Body of pancreas (tissue), 4 donors: ENCODE data around the gene CGNL1. TPM values are rescaled to one million over a fixed set of nuclear protein-coding genes. Genes with fewer than 3 reads are reported as not detected.

ENCODE experiments used
- ATAC-seq: fragments of 150-250 bp; one replicate; pipeline ENCODE4 v1.9.1; 2016
- DNase-seq, 4 donors: peaks; one replicate each; pipeline ENCODE4 v3.0.0-alpha.2; 2019
- H3K27ac ChIP-seq, 4 donors: fragments of 200-600 bp; sonication (generic); 1 replicate in 3 of 4; 2 replicates in 1 of 4; pipeline versions ENCODE4 v1.5.1 to v1.6.1; 2016 to 2019; ENCODE audit warnings: mild to moderate bottlenecking in 1 of 4, mixed read lengths in 1 of 4, moderate library complexity in 1 of 4
- H3K27me3 ChIP-seq, 2 donors: fragments of 200-600 bp; sonication (generic); one replicate each; pipeline ENCODE4 v1.6.0; 2016; ENCODE audit warnings: mild to moderate bottlenecking in 1 of 2
- H3K36me3 ChIP-seq, 2 donors: fragments of 200-600 bp; sonication (generic); replicated peaks in 1 of 2; 2 replicates each; pipeline ENCODE4 v1.5.1; 2016; ENCODE audit warnings: low read depth in 2 of 2; ENCODE audit not compliant: insufficient read depth in 1 of 2
- H3K4me1 ChIP-seq: fragments of 200-600 bp; sonication (generic); one replicate; pipeline ENCODE4 v1.6.0; 2016
- H3K4me3 ChIP-seq, 2 donors: fragments of 200-600 bp; sonication (generic); 1 replicate in 1 of 2; 2 replicates in 1 of 2; pipeline ENCODE4 v1.5.1; 2016 to 2019
- H3K9me3 ChIP-seq, 3 donors: fragments of 200-600 bp; sonication (generic); 1 replicate in 2 of 3; 2 replicates in 1 of 3; pipeline ENCODE4 v1.5.1; 2016
- POLR2A ChIP-seq, 3 donors: fragments of 450-650 bp; IDR thresholded peaks; one replicate each; pipeline ENCODE4 v1.6.1; 2016; ENCODE audit warnings: antibody characterized with exemption in 3 of 3, mild to moderate bottlenecking in 2 of 3
- WGBS, 2 donors: methylation state at CpG; one replicate each; pipeline ENCODE4 v1.1.5; 2017; 5-methylcytosine and 5-hydroxymethylcytosine counted together
- intact Hi-C: fragments of 100-400 bp; cut with DNase I; formaldehyde crosslinking; loops from one replicate; pipeline ENCODE4 v1.15.1; 2023
- total RNA-seq, 2 donors: library from RNA; depleted of rRNA; stranded (reverse); fragments of >200 nt; gene quantifications; one replicate each; pipeline ENCODE4 v1.1.0, GENCODE V29; 2016
- TF ChIP-seq, protein P1 (sequence below), 7 experiments: fragments of 450-650 bp in 4 of 7; fragments of 200-600 bp in 3 of 7; sonication (generic) in 3 of 7; IDR thresholded peaks; one replicate each; pipeline ENCODE4 v1.5.1; 2016 to 2019; ENCODE audit warnings: antibody characterized with exemption in 7 of 7

The CGNL1 gene, protein sequence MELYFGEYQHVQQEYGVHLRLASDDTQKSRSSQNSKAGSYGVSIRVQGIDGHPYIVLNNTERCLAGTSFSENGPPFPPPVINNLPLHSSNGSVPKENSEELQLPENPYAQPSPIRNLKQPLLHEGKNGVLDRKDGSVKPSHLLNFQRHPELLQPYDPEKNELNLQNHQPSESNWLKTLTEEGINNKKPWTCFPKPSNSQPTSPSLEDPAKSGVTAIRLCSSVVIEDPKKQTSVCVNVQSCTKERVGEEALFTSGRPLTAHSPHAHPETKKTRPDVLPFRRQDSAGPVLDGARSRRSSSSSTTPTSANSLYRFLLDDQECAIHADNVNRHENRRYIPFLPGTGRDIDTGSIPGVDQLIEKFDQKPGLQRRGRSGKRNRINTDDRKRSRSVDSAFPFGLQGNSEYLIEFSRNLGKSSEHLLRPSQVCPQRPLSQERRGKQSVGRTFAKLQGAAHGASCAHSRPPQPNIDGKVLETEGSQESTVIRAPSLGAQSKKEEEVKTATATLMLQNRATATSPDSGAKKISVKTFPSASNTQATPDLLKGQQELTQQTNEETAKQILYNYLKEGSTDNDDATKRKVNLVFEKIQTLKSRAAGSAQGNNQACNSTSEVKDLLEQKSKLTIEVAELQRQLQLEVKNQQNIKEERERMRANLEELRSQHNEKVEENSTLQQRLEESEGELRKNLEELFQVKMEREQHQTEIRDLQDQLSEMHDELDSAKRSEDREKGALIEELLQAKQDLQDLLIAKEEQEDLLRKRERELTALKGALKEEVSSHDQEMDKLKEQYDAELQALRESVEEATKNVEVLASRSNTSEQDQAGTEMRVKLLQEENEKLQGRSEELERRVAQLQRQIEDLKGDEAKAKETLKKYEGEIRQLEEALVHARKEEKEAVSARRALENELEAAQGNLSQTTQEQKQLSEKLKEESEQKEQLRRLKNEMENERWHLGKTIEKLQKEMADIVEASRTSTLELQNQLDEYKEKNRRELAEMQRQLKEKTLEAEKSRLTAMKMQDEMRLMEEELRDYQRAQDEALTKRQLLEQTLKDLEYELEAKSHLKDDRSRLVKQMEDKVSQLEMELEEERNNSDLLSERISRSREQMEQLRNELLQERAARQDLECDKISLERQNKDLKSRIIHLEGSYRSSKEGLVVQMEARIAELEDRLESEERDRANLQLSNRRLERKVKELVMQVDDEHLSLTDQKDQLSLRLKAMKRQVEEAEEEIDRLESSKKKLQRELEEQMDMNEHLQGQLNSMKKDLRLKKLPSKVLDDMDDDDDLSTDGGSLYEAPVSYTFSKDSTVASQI
- total RNA-seq, result 10 to 100 TPM; 24.7 to 30.6 TPM

DNA sequence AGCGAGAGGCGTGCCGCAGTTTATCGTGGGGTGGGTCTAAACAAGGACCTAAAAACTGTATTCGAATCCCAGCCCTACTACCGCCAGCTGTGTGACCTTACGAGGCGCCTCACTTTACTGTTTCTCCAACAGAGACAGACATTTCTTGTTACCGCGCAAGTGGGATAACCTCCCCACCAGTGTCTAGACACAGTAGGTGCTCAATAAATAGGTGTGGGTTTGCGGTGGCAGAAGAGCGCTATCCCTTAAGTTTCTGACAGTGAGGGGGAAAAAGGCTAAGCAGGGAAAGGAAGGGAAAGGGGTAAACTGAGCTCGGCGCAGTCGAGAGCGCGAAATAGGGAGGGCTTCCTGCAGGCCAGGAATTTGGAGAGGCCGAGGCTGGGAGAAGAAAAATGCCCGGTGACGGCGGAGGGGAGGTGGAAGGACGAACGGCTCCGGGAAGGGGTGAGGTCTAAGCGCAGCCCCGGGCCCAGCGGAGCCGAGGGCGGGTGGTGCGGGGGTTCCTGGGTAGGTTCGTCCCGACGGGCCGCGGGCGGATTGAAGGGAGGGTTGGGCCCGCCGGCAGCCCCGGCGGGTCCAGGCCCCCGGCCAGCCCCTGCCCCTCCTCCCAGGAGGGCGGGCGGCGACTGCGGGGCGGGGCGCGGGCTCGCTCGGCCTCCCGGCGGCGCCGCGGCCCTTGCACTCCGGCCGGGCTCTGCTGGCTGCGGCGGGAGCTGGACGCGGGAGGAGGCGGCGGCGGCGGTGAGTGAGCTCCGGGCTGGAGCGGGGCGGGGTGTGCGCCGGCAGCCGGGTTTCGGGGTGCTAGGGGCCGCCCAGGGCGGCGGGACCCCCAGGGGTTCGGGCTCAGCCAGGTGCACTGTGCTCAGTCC, at the start of gene CGNL1:
Gene CGNL1, plus strand, starts transcription at position 679 of the 869 bp plus-strand sequence. CDS start 61,495 bp downstream, outside the sequence.
- Histone ChIP-seq H3K4me1 (peaks cover 36% of the 10 kb centered on the region), H3K36me3 (no peaks in the 10 kb centered on the region), H3K27me3 (no peaks in the 10 kb centered on the region), H3K4me3 (peak within 1 kb of the TSS; percentile 44 to 65), H3K27ac (peak within 1 kb of the TSS; percentile 69 to 86 (median 79)), H3K9me3 (no peaks in the 10 kb centered on the region)
- intact Hi-C loops, result no loop called here
- 26 to 35% methylated on average over 40 to 51 of the region's 76 CpGs for WGBS, 2 donors
- DNase-seq, result peak; percentile 57 to 77 (median 66)
- peak; percentile 58 to 76 (median 71) for TF ChIP-seq POLR2A (IDR thresholded peaks at IDR 0.05)
- TF ChIP-seq, protein P1, sequence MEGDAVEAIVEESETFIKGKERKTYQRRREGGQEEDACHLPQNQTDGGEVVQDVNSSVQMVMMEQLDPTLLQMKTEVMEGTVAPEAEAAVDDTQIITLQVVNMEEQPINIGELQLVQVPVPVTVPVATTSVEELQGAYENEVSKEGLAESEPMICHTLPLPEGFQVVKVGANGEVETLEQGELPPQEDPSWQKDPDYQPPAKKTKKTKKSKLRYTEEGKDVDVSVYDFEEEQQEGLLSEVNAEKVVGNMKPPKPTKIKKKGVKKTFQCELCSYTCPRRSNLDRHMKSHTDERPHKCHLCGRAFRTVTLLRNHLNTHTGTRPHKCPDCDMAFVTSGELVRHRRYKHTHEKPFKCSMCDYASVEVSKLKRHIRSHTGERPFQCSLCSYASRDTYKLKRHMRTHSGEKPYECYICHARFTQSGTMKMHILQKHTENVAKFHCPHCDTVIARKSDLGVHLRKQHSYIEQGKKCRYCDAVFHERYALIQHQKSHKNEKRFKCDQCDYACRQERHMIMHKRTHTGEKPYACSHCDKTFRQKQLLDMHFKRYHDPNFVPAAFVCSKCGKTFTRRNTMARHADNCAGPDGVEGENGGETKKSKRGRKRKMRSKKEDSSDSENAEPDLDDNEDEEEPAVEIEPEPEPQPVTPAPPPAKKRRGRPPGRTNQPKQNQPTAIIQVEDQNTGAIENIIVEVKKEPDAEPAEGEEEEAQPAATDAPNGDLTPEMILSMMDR (IDR thresholded peaks at IDR 0.05), result peak in 2 of 7 experiments; percentile 2 to 34
- peak; percentile 82 for ATAC-seq

DNA sequence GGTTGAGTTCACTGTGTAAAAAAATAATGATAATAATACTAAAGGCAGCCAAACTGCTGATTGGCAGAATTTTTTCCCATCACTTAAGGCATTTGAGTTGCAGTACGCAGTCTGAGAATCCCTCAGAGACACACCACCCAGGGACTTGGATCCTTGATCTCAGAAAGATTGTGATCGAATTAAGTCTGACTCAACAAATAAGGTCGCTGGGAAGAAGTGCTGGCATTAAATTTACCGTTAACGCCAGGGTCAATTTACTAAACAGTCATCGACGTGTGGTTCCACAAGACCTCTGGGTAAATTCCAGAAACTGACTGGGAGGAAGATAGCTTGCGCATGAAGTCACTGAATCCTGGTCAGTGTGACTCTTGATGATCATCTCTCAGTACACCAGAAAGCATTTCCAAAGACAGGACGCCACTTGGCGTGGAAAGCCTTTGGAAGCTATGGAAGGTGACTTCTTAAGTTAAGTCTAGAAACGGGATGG, 48.3 kb upstream of the CGNL1 start:
- ATAC-seq, result peak; percentile 34
- no peaks in the 10 kb centered on the region for H3K27me3 ChIP-seq
- no peak overlapping the region for H3K27ac ChIP-seq
- DNase-seq, result peak in 1 of 4 donors; percentile 37
- WGBS, 2 donors, result 84 to 85% methylated on average over 11 of the region's 11 CpGs
- no peaks in the 10 kb centered on the region for H3K36me3 ChIP-seq
- no peak overlapping the region for H3K4me3 ChIP-seq
- H3K9me3 ChIP-seq, result no peaks in the 10 kb centered on the region
- intact Hi-C loops, result no loop called here
- no peak for TF ChIP-seq POLR2A (IDR thresholded peaks at IDR 0.05)
- TF ChIP-seq, protein P1 (IDR thresholded peaks at IDR 0.05), result no peak
- H3K4me1 ChIP-seq, result peaks cover 9% of the 10 kb centered on the region

DNA sequence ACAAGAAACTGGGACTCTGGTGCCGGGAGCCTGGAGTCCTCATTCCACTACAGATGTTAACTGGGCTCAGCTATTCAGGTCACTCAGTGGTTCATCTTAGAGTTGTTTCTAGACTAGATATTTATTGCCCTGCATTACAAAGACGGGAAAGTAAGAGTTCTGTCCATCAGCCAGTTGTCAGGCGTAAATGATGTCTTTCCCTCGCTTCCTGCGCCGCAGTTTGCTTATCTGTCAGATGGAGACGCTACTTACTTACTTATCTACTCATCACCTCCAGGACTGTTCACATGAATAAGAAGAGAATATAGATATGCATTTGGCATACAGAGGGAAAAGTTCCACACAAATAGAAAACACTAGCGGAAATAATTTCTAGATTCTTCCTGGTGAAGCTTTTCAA, 47.8 kb upstream of the CGNL1 start:
- Histone ChIP-seq H3K36me3 (no peaks in the 10 kb centered on the region), H3K4me3 (no peak overlapping the region), H3K27me3 (no peaks in the 10 kb centered on the region), H3K4me1 (peaks cover 9% of the 10 kb centered on the region), H3K9me3 (no peaks in the 10 kb centered on the region), H3K27ac (no peak overlapping the region)
- DNase-seq (no peak), ATAC-seq (no peak)
- intact Hi-C loops, result no loop called here
- WGBS, 2 donors, result 88 to 95% methylated on average over 8 of the region's 8 CpGs
- TF ChIP-seq POLR2A (IDR thresholded peaks at IDR 0.05), result no peak
- TF ChIP-seq, protein P1 (IDR thresholded peaks at IDR 0.05), result no peak

DNA sequence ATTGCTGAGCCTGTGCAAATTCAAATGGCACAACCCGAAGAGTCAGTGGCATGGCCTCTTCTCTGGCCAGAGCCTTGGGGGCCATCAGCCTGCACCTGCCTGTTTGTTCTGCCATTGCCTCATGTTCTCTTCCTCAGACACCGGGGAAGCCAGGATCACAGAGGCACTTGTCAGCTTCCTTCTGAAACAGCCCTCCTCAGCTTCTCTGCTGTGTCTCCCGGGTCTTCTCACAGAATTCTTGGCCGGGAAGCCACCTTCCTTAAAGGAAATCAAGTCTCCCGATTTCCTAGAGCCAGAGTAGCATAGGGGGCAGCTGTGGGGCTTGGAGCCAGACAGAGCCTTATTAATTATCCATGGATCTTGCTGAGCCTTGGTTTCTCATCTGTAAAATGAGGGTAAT, 47.4 kb upstream of the CGNL1 start:
- 73 to 78% methylated on average over 5 of the region's 5 CpGs for WGBS, 2 donors
- intact Hi-C loops, result no loop called here
- no peak for ATAC-seq

More for the DNA sequence above, 47.4 kb upstream of the CGNL1 start:
- Histone ChIP-seq H3K4me3 (no peak overlapping the region), H3K9me3 (no peaks in the 10 kb centered on the region), H3K27ac (no peak overlapping the region), H3K4me1 (peaks cover 9% of the 10 kb centered on the region), H3K27me3 (no peaks in the 10 kb centered on the region), H3K36me3 (no peaks in the 10 kb centered on the region)
- TF ChIP-seq, protein P1 (IDR thresholded peaks at IDR 0.05), result no peak
- no peak for TF ChIP-seq POLR2A (IDR thresholded peaks at IDR 0.05)
- DNase-seq, result no peak
